Superior temporal gyrus (tissue), 1 donor: ENCODE results near the gene NPAS3.

Source experiments
- DNase-seq: peaks from one replicate; pipeline ENCODE4 v3.0.0-alpha.2; 2016; ENCODE audit errors: extremely low spot score

Gene NPAS3

DNA sequence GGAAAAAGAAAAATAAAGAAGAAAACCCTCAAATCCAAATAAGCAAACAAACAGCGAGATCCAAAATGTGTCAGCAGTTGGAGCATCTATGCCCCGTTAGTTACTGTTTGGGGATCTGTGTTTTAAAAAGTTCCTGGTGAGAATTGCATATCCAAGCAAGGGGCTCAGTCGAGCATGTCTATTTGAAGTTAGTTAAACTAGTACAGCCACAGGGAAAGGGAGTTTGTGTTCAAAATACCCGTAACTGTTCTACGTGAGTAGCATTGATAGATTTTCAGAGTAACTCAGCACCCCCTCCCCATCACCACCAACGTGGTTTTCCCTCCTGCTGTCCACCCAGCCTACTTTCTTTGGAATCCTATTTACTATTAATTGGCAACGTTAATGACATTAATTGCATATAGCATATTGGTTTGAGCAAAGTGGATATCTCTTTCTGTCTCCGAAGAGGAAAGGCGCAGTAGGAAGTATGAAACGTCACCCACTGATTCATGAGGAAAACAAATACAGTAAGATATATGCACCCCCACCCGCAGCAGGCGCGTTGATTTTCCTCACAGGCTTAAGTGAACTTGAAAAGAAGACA lies 1.5 kb downstream of the NPAS3 start:
- peak; percentile 79 for DNase-seq

- DNase-seq = peak; percentile 67
Measured at GRCh38 chr14:32940711-32941667, 2.3 kb downstream of the NPAS3 start.

DNA sequence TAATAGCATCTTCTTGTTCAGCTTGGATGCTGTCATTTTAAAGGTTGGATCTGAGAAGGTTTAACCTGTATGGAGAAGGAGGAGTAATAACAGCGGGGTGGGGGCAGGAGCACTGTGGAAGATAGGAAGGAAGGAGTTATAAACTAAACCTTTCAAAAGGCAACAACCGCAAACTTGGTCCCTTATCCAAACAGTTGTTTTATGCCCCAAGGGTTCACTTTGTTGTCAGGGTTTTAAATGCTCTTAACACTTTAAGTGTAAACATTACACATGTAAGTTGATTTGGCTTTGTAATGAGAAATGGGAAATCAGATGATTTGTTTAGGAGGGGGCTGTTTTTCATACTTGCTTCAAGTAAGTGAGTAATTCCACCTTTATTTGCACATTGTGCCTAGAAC lies 3.0 kb downstream of the NPAS3 start:
- DNase-seq = peak; percentile 65

DNA sequence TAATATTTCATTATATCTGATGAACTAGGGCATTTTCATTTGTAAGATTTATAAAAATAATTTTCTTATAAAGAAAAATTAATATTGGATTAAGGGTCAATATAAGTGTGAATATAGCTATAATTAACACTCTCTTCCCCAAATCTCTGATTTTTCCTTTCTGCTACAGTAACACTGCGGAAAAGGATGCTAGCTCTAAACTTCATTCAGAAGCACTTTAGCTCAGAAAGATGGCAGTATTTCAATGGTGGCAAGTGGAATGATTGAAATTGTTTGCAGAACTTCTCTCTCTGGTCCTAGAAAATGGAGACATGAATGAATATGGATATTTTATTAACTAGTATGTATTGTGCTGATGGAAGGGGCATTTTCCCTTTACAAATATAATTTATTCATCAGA lies 8.4 kb downstream of the NPAS3 start:
- peak; percentile 77 for DNase-seq

GRCh38 chr14:32947792-32948191 lies 9.1 kb downstream of the NPAS3 start:
- peak; percentile 55 for DNase-seq

- no peak for DNase-seq
Measured at GRCh38 chr14:32950584-32950983, 11.9 kb downstream of the NPAS3 start.

DNA sequence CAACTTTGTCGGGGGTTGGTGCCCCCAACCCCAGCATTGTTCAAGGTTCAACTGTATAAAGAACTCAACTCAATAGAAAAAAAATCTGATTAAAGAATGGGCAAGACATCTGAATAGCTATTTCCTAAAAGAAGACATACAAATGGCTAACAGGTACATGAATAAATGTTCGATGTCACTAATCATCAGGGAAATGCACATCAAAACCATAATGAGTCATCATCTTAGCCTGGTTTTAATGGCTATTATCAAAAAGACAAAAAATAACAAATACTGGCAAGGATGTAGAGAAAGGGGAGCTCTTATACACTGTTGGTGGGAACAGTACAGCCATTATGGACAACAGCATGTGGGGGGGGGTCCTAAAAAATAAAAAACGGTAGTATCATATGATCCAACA lies 28.7 kb downstream of the NPAS3 start:
- DNase-seq = no peak

GRCh38 chr14:32968972-32969544 lies 30.4 kb downstream of the NPAS3 start:
- no peak for DNase-seq

DNA sequence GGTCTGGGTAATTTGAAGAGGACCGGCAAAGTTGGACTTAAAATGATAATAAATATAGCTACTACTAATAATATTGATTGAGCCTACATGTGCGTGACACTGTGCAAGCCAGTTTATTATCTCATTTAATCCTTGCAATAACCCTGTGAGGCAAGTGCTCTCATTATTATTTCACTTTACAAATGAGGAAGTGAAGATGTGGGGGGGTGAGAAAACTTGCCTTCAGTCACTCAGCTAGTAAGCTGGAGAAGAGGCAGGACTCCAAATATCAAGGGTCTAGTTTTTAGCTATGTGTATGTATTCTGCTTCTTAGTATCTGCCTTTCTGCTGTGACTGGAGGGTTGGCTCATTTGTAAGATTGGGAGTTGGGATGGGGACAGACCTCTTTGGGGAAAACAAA lies 39.2 kb downstream of the NPAS3 start:
- no peak for DNase-seq

DNA sequence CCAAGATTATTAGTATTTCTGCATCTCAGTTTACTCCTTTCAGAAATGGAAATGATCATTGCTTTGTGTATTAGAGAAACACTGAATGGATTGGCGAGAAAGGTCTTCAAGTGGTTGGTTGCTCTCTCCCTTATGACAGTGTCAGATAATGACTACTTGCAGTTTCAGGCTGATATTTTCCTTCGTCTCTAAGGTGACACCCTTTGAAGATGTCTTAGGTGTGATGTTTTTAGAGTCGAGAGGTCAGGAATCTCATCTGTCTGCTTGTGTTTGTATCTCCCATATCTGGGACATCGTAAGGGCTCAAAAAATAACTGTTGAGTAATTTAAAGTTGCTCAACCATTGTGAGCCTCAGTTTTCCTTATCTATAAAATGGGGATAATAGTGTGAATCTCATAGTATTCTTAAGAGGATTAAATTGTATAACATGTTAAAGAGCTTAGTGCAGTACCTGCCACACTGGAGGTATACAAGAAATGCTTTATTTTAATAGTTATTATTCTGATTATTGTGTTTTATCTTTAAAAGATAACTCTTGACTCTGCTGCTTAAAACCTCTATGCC lies 40.1 kb downstream of the NPAS3 start:
- DNase-seq = no peak

GRCh38 chr14:32980178-32980901 lies 41.7 kb downstream of the NPAS3 start:
- DNase-seq = no peak

DNA sequence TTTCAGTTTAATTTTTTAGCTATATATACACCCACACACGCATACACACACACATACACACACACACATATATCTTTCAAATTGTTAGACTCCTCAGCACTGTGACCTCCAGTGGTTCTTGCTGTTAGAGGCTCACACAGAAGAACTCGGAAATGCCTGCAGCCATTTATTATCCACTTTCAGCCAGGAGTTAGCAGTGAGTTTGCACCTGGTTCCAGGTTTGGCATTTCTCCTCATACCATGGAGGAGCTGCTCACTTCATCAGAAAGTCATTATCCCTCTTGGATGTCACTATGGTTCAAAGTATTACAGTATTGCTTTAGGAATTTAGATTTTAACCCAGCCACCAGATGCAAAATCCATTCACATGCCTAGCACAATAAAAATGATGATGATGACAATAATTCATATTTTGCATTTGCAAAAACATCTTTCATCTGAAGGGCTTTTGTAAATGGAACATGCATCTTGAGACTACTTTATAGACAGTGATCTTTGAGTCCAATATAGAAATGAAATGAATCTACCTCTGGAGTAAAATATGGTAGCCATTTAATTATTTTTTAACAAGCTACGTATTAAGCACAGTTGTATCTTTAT lies 42.3 kb downstream of the NPAS3 start:
- no peak for DNase-seq

- DNase-seq = peak; percentile 78
Measured at GRCh38 chr14:32984241-32984930, 45.7 kb downstream of the NPAS3 start.

DNA sequence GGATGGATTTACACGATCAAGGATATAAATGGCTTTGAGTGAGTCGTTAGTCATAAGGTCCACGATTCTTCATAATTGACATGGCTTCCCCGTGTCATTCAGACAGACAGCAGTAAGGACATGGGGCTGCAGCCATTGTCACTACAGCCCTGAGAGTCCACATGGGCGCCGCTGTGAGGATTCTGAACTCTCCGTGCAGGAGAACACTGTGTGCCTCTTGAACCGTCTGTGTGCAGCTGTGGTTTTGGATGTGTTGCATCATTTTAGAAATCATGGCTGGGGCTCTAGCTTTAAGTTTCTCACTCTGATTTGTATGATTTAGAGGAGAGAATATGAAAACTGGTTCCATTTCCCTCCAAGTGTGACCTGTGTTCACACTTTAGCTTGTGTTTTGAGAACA lies 47.2 kb downstream of the NPAS3 start:
- DNase-seq = no peak

GRCh38 chr14:32986791-32987540 lies 48.3 kb downstream of the NPAS3 start:
- peak; percentile 92 for DNase-seq

GRCh38 chr14:32991691-32992090 lies 53.0 kb downstream of the NPAS3 start:
- no peak for DNase-seq

DNA sequence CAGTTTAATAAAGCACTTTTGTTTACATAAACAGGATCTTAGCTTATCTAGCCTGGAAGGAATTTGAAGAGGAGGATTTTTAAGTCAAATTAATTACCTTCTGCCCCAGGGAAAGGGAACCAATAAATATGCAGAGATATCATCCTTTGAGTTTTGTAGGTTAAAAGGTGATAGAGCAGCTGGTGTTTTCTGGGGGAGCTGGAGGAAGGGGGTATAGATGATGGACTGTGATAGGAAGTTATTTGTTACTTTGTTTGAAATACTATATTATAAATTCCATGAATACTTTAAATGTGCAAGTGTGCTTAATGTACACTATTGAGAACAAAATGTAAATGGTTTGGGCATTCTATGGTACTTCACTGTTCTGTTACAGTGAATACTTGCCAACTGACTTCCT lies 55.2 kb downstream of the NPAS3 start:
- no peak for DNase-seq

- DNase-seq = no peak
Measured at GRCh38 chr14:32996343-32996742, 57.7 kb downstream of the NPAS3 start.

DNA sequence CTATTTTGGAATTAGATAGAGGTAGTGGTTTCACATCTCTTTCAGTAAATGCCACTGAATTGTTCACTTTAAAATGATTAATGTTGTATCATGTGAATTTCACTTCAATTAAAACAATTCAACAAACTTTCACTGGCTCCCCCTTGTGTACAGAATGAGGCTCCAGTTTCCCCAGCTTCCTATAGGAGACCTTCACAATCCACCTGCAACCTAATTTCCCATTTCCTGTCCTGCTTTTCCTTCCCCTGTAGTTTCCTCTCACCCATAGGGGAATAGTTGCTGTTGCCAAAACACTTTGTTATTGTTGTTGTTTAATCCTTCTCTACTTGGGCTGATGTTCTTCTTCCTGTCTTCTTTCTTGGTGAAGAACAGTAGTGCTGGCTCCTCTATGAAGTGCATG lies 59.8 kb downstream of the NPAS3 start:
- DNase-seq = no peak

- DNase-seq = no peak
Measured at GRCh38 chr14:33009673-33010072, 71.0 kb downstream of the NPAS3 start.
